ENCODE data around the gene DPP10. TPM values are rescaled to one million over a fixed set of nuclear protein-coding genes. Genes with fewer than 3 reads are reported as not detected.

Gene DPP10
- total RNA-seq, 1 donor from 2014 or later: 2.4 TPM

- no peak for DNase-seq (ENCODE audit: low read depth)
- Histone ChIP-seq H3K4me3 (ENCODE audit: low read depth, low read length) (no peak overlapping the region), H3K27me3 (ENCODE audit: control insufficient read depth, insufficient read depth, low read length) (no peaks in the 10 kb centered on the region), H3K36me3 (ENCODE audit: control insufficient read depth, insufficient read depth, low read length) (no peaks in the 10 kb centered on the region)
- TF ChIP-seq CTCF (IDR thresholded peaks at IDR 0.05; ENCODE audit: insufficient read depth, low read length, poor library complexity, severe bottlenecking): no peak
Measured at GRCh38 chr2:115359550-115359949, 917.1 kb downstream of the DPP10 start.

DNA sequence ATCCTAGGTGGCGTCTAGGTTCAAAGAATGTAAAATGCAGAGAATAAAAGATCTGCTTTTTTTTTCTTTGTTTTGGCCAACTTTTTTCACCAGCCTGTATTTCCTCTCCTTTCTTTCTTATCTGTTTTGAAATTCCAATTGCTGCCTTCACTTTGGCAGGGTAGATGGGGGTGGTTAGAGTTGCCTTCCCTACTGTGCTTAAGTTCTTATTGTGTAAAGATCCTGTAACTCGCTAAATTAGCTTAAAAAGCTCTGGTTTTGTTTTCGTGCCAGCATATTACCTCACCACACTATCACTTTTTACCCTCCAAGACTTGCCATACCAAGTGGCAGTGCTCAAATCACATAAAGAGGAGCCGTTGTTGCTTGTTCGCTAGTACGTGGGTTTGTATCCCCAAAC lies 921.7 kb downstream of the DPP10 start:
- no peak for TF ChIP-seq CTCF (IDR thresholded peaks at IDR 0.05; ENCODE audit: insufficient read depth, low read length, poor library complexity, severe bottlenecking)
- Histone ChIP-seq H3K27me3 (ENCODE audit: control insufficient read depth, insufficient read depth, low read length) (no peaks in the 10 kb centered on the region), H3K36me3 (ENCODE audit: control insufficient read depth, insufficient read depth, low read length) (no peaks in the 10 kb centered on the region), H3K4me3 (ENCODE audit: low read depth, low read length) (no peak overlapping the region)
- DNase-seq (ENCODE audit: low read depth): no peak

DNA sequence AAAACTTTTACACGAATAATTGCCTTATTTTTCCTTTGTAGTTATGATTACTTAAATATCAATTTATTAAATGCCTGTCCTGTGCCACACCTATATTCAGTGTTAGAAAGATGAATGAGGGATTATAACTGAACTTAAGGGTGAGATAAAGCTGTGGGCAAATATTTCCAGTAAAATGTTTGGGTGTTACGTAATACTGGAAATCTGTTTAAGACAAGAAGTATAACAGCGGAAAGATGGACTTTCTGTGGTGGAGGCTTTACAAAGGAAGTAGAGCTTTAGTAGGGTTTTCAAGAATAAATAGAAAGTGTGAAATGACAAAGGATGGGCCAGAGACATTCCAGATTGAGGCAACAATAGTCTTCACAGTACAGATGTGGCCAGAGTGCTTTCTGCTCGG lies 927.0 kb downstream of the DPP10 start:
- DNase-seq (ENCODE audit: low read depth): no peak
- no peaks in the 10 kb centered on the region for H3K36me3 ChIP-seq (ENCODE audit: control insufficient read depth, insufficient read depth, low read length)
- TF ChIP-seq CTCF (IDR thresholded peaks at IDR 0.05; ENCODE audit: insufficient read depth, low read length, poor library complexity, severe bottlenecking): no peak
- H3K27me3 ChIP-seq (ENCODE audit: control insufficient read depth, insufficient read depth, low read length): no peaks in the 10 kb centered on the region
- H3K4me3 ChIP-seq (ENCODE audit: low read depth, low read length): no peak overlapping the region

- Histone ChIP-seq H3K4me3 (ENCODE audit: low read depth, low read length) (no peak overlapping the region), H3K27me3 (ENCODE audit: control insufficient read depth, insufficient read depth, low read length) (no peaks in the 10 kb centered on the region), H3K36me3 (ENCODE audit: control insufficient read depth, insufficient read depth, low read length) (no peaks in the 10 kb centered on the region)
- no peak for TF ChIP-seq CTCF (IDR thresholded peaks at IDR 0.05; ENCODE audit: insufficient read depth, low read length, poor library complexity, severe bottlenecking)
- DNase-seq (ENCODE audit: low read depth): no peak
Measured at GRCh38 chr2:115374981-115375380, 932.5 kb downstream of the DPP10 start.

DNA sequence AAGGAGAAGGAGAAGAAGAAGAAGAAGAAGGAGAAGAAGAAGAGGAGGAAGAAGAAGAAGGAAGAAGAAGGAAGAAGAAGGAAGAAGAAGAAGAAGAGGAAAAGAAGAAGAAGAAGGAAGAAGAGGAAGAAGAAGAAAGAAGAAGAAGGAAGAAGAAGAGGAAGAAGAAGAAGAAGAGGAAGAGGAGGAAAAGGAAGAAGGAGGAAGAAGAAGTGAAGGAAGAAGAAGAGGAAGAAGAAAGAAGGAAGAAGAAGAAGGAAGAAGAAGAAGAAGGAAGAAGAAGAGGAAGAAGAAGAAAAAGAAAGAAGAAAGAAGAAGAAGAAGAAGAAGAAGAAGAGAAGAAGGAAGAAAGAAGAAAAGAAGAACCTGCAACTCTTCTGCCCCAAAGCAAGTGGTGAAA lies 942.0 kb downstream of the DPP10 start:
- TF ChIP-seq CTCF (IDR thresholded peaks at IDR 0.05; ENCODE audit: insufficient read depth, low read length, poor library complexity, severe bottlenecking): no peak
- Histone ChIP-seq H3K27me3 (ENCODE audit: control insufficient read depth, insufficient read depth, low read length) (no peaks in the 10 kb centered on the region), H3K36me3 (ENCODE audit: control insufficient read depth, insufficient read depth, low read length) (no peaks in the 10 kb centered on the region), H3K4me3 (ENCODE audit: low read depth, low read length) (no peak overlapping the region)
- no peak for DNase-seq (ENCODE audit: low read depth)

- no peak for DNase-seq (ENCODE audit: low read depth)
- Histone ChIP-seq H3K27me3 (ENCODE audit: control insufficient read depth, insufficient read depth, low read length) (no peaks in the 10 kb centered on the region), H3K4me3 (ENCODE audit: low read depth, low read length) (no peak overlapping the region), H3K36me3 (ENCODE audit: control insufficient read depth, insufficient read depth, low read length) (no peaks in the 10 kb centered on the region)
- TF ChIP-seq CTCF (IDR thresholded peaks at IDR 0.05; ENCODE audit: insufficient read depth, low read length, poor library complexity, severe bottlenecking): no peak
Measured at GRCh38 chr2:115386465-115386864, 944.0 kb downstream of the DPP10 start.
